ENCODE measurements around the gene EGFR.
A peak's percentile ranks its signal among the peaks of the same experiment; 100 is the strongest.

Gene EGFR

DNA sequence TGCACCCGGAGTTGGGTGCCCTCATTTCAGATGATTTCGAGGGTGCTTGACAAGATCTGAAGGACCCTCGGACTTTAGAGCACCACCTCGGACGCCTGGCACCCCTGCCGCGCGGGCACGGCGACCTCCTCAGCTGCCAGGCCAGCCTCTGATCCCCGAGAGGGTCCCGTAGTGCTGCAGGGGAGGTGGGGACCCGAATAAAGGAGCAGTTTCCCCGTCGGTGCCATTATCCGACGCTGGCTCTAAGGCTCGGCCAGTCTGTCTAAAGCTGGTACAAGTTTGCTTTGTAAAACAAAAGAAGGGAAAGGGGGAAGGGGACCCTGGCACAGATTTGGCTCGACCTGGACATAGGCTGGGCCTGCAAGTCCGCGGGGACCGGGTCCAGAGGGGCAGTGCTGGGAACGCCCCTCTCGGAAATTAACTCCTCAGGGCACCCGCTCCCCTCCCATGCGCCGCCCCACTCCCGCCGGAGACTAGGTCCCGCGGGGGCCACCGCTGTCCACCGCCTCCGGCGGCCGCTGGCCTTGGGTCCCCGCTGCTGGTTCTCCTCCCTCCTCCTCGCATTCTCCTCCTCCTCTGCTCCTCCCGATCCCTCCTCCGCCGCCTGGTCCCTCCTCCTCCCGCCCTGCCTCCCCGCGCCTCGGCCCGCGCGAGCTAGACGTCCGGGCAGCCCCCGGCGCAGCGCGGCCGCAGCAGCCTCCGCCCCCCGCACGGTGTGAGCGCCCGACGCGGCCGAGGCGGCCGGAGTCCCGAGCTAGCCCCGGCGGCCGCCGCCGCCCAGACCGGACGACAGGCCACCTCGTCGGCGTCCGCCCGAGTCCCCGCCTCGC, at the start of gene EGFR:
TSS of gene EGFR (plus strand) at position 657 of the 830 bp plus-strand sequence. CDS start 261 bp downstream, outside the sequence.
- DNase-seq (ENCODE audit: low spot score), result peak; percentile 16

DNA sequence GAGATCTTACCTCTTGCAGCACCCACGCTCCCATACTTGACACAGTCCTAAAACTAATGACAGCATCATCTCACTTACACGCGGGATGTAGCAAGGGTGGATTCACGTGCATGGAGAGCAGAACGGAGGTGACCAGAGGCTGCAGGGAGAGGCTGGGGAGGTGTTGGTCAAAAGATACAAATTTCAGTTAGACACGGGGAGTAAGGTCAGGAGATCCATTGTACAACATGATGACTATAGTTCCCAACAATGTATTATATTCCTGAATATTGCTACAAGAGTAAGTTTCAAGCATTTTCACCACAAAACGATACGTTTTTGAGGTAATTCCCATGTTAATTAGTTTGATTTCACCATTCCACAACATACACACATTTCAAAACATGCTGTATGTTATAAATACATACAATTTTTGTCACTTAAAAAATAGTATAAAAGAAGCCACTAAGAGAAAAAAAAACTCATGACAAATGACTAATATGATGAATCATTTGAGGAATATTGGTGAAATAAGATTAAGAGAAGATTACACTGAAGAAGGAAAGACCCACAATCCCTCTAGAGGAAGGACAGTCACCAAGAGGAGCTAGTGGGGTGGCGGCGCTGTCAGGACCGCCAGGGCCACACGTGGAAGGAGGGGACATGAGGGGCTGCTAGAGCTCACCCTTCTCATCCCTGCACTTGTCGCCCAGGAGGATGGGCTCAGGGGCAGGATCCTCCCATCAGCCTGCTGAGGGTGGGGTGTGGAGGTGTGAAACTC, 49.4 kb upstream of the EGFR start:
- no peak for DNase-seq (ENCODE audit: low spot score)

DNA sequence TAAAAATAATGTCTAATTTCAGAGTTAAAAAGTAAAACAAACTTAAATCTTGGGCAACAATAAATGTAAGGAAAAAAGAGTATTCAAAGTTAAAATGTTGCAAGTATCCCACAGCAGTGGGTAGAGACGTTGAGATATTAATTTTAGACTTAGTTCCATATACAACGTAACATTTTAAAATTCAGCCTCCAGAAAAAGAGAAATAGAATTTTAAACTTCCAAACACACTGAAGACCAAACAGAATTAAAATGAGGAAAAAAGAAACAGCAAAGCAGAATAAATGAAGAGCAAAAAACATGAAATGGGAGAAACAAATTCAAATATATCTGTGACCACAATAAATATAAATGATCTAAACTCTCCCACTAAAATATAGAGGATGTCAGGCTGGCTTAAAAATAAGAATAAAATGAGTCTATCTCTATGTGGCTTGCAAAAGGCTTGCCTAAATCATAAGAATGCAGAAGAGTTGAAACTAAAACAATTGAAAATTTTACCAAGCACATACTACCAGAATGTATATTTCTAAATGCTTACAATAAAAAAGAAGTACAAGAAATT, 46.0 kb upstream of the EGFR start:
- DNase-seq (ENCODE audit: low spot score), result no peak

DNA sequence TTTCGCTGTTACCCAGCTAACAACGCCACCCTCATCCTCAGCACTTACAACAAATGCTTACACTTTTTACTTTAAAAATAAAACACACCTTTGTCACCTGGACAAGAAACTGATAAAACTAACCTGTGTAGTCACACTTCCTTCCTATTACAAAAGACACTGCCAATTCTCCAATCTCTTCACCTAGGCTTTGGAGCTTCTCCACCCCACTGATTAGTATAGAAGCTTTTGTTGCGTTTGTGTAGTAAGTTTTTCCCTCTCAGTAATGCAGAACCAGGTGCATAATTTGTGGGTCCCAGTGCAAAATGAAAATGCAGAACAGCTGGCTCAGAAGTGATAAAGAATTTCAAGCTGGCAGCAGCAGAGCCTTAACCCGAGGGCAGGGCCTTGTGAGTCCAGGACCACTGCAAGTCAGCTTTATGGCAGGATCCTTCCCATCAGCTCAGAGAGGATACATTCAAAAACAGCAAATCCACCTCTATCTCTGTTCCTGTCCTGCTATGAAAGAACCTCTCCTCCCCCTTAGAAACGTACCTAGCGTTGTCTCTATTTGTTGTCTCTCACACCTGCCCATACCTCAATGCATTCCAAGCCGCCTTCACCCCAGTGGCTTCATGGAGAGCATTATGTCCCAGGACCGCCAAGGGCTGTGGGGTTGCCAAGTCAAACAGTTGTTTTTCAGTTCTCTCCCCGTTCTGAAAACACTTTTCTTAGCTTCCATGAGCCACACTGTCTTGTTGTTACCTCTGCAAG, 40.3 kb upstream of the EGFR start:
- no peak for DNase-seq (ENCODE audit: low spot score)

DNA sequence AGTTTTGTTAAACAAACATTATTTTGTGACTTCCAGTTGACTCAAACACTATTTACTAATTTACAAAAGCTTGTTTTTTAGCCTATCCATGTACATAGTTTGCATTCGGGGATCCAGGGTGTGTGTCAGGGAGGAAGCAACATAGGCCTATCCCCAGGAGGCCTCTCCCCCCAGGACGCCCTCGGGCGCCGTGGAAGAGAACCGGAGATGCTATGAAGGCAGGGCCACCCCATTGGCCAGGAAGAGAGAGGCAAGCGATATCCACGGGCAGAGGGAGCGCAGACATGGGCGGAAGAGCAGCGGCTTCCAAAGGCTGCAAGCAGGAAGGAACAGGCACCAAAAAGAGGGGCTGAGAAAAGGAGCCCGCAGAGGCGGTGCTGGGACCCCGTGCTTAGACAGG, 38.3 kb upstream of the EGFR start:
- no peak for DNase-seq (ENCODE audit: low spot score)

DNA sequence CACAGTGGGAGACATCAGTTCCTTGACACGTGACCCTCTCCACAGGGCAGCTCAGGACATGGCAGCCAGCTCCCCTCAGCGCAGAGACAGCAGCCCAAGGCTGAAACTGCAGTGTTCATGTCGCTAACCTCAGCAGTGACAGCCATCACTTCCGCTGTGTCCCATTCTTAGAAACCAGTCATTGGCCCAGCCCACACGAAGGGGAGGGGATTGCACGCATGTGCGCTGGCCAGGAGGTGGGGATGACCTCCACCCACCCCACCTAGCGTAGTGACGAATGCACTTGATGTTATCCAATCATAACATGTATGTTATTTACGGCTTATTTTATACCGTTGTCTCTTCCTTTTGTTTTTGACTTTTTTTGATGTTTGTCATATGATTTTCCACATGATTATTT, 36.9 kb upstream of the EGFR start:
- DNase-seq (ENCODE audit: low spot score), result no peak

DNA sequence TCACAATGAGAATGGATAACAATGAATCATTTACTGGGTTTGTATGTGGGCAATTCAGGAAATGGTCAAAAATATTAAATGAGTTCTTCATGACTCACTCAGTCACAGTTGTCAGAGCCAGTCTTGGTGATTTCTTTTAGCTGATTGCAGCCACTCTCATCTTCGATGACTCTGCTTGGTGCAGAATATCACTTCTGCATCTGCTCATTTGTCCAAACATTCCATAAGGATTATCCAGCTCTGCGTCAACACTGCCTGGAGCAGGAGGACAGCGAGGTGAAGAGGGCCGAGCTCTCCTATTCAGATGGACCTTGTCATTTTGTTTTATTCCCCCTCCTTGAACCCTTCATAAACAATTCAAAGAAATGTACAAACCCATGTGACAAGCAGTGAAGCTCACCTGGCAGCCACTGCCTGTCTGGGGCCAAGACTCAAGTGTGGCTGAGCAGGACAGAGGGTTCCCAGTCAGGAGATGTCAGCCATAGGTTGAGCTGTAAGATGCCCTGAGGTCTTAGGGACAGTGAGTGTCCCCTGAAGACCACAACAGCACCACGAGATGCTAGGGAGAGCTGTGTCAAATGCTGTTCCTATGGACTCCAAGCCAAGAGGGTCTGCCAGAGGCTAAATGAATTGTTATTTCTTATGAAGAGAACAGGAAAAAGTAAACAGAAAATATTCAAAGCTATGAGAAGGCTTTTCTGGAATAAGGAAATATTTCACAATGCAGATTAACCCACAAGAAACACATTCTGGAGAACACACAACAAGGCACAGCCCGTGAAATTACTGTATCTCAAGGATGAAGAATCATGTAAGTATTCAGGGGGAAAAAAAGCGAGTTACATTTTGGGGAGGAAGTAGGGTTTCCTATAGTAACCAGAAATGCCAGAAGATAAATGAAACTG, 33.1 kb upstream of the EGFR start:
- DNase-seq (ENCODE audit: low spot score), result no peak

DNA sequence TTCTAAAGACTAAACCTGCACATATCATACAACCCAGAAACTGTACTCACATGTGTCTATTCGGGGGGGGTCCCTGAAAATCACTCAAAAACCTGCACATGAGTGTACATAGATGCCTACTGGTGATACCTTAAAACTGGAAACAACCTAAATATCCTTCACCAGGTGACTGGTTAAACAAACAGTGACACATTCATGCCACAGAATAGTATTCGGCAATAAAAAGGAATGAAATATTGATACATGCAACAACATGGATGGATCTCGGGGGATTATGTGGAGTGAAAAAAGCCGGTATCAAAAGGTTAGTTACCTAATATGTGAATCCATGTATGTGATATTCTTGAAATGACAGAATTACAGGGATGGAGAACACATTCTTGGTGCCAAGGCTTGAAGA, 32.1 kb upstream of the EGFR start:
- no peak for DNase-seq (ENCODE audit: low spot score)

DNA sequence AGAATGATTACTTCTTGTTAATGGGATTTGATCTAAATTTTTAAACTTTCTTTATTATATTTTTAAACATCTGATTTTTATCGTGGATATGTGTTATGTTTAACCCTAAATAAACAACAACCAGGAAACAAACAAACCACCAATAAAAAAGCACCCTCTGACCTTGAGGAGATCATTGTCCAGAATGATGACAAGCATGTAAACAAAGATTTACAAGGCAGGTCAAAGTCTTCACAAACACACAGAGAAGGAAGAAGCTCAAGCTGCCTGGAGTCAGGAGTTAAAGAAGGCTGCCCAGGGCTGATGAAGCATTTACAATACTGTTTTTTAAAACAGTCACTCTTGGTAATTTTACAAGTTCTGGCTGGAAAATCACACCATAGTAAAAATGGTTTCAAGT, 31.0 kb upstream of the EGFR start:
- no peak for DNase-seq (ENCODE audit: low spot score)

DNA sequence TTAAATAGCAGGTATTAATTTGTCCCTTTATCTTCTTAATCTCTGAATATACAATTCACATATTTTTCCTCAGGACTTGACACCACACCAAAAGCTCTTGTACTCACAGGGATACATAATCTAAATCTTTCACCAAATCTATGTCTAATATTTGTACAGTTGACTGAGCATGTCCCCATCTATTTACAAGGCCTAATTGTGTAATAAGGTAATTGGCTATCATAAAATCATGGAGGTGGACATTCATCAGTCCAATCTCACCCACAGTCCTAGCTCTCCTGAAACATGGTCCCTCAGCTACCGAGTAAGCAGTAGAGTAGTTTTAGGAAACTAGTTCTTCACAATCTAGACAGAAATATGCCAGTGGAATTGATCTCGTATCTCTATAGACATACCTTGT, 30.3 kb upstream of the EGFR start:
- no peak for DNase-seq (ENCODE audit: low spot score)

DNA sequence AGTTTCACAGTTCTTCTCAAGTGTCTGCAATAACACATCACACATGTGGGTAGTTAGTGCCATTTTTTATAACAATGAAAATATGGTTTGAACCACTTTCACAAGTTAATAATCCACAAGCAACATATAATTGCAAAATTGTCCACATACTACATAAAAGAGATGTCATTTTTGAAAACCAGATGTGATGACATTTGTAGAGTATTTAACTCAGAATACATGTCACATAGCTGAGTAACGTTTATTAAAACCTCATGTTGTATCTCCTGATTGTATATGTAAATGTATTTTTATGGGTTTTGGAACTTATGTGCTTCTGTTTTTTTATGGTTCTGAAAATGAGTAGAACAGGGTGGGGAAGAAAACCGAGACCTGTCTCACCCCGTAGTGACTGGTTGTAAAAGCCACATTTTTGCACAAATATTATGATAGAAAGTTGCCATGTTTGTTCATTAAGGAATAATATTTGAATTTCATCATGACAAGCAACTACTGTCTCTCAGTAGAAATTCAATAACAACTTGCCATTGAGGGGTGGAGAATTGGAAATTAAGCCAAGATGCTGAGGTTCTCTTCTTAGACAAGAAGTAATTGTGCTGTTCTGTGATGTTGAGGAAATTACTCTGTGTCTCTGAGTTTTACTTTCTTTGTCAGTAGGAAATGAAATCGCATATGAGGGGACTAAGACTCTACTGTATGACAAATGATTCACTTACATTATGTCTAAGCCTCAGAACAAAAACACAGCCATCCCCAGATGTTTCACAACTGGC, 29.2 kb upstream of the EGFR start:
- DNase-seq (ENCODE audit: low spot score), result no peak

DNA sequence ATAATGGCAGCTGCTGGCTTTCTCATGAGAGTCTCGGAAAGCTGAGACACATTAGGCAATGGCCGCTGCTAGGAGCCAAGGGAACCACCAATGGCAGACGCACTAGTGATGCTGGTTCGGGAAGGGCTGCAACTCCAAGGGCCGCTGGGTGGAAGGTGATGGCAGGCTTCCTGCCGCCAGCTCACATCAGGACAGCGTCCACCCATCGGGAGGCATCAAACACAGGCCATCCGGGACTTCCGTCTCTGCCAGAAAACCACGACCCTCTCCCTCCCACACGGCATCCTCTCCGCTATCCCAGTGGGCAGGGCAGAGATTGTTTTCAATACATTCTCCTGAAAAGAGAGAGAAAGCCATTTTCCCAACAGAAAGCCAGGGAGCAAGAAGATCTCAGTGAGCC, 27.5 kb upstream of the EGFR start:
- no peak for DNase-seq (ENCODE audit: low spot score)

DNA sequence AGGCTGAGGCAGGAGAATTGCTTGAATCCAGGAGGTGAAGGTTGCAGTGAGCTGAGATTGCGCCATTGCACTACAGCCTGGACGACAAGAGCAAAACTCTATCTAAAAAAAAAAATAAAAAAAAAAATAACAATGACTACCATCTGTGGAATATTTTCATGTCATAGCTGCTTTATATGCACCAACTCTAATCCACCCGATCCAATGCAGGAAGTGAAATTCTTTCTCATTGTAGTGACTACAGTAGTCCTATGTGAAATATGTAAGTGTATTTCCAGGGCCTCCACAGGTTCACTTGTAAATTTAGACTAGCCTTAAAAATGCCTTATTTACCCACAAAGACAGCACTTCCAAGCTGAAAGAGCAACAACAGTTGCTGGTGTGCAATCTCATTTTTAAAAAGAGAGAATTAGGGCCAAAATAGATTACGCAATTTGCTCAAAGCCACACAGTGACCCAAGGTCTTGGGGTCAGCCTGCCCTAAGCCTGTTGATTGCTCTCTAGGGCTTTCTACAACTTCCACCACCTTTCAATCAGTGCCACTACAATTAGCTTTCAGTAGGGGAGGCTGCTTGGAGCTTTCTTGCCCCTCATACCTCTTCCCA, 25.8 kb upstream of the EGFR start:
- no peak for DNase-seq (ENCODE audit: low spot score)

DNA sequence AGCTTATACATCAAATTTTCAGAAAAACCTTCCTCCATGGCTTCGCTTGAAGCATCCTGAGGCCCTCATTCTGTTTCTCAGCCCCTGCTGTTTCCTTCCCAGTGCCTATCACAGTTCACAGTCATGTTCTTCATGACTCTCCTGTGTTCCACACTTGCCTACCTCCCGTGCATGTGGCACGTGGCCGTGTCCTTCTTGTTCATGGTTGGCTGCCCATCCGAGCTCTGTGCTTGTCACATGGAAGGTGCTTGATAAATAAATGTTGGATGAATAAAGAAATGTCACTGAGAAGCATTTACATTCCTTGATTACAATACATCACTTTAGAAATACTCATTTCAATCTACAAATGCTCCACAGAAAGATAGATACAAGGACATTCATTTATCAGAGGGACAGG, 23.7 kb upstream of the EGFR start:
- DNase-seq (ENCODE audit: low spot score), result no peak

DNA sequence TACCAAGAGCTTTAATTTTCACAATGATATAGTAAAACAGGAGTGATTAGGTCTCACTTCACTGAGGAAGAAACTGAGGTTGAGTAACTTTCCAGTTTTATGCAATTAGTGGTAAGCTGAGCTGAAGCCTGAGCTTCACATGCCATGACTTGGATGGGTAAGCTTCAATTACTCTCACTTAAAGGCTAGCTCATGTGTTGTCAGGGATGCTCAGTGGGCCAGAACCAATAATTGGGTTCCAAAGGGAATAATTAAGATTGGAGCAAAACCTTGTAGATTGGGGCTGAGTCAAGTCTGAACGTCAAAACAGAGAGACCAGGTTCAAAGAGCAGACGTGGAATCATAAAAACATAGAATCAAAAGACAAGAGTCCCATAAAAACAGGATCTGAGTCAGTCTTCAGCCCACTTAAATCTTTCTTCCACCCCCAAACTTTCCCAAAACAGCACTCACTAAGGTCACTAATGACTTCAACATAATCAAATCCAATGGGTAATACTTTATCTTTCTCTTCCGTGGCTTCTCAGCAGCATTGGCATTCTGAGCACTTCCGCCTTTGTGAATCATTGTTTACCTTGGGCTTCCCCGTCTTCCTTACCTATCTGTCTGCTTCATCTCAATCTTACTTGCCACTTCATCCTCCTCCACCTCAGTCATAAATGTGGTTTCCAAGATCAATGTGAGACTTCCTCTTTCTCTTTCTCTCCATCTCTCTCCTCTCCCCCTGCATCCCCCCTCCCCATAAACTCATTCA, 23.0 kb upstream of the EGFR start:
- no peak for DNase-seq (ENCODE audit: low spot score)

DNA sequence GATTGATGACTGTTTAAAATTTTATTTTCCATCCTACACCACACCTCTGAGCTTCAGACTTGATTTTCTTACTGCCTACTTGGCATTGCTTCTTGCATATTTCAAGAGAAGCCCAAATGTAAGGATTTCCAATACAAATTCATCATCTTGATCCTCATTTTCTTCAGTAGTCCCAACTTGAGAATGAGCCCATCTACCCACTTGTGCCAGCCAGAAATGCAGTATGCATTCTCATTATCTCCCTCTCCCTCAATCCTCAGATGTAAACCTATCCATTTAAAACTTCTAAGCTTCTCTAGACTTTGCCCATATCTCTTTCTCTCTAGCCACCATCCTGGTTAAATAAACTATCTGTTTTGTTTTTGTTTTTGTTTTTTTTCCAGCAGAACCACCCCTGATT, 22.4 kb upstream of the EGFR start:
- DNase-seq (ENCODE audit: low spot score), result no peak

DNA sequence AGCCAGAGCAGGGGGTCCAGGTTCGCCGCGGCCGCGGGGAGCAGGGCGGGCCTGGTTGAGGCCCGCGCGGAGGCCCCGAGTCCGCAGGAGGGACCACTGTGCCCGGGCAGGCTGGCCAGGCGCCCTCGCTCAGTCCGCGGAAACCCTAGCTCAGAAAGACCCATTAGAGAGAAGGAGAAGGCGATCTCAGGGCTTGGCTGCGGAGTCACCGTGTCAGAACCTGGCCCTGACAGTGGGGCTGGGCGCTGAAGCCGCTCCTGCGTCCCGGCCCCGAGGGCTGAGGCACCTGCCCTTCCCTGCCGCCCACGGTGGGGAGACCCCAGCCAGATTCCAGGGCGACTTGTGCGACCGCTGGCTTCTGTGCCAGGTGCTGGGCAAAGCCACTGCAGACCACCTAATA, 14.2 kb upstream of the EGFR start:
- no peak for DNase-seq (ENCODE audit: low spot score)

DNA sequence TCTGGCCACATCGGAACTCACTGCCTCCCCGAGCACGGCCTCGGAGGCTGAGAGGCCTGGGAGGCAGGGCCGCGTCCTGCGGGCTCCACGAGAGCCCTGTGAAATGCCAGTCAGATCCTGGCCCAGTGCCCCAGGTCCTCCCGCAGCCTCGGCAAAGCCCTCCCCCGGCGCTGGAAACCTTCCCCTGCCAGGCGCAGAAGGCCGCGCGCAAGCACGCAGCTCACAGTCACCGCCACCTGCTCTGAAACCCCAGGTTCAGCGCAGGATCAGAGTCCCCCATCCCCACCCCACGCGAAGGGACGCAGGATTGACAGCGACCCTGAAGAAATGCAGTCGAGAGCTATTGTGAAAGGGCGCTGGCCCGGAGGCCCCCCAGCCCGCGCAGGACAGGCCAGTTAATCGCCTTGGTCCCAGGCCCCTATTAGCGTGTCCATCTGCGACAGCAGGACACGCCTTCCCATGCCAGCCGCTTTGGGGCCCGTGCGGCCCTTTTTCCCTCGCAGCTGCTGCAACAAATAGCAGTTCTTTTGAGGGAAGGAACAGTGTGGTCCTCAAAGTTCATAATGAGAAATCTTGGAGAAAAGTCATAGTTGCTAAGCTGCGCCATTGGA, 13.5 kb upstream of the EGFR start:
- no peak for DNase-seq (ENCODE audit: low spot score)

DNA sequence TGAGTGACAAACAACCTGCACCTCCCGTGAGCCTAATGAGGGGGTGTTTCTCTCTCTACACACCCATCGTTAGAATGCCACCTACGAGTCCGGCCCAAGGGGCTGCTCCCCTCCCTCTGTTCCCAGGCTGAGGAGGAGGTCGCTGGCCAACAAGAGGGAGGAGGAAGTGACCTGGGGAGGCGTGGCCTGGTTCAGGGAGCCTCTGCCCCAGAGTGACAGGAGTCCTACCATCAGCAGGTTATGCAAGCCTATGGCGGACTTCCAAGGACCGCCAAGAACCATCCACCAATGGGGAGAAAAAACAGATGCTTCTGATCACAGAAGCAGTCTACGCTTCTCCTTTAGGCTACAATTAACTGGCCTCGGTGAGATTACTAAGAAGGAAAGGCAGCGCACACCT, 12.3 kb upstream of the EGFR start:
- DNase-seq (ENCODE audit: low spot score), result no peak

Data from pons (tissue), 1 donor.